ENCODE results near the gene A1BG. TPM values are rescaled to one million over a fixed set of nuclear protein-coding genes. Genes with fewer than 3 reads are reported as not detected.

A1BG gene
- total and polyA plus RNA-seq, 4 donors: 1.2 to 53.4 (median 18.6) TPM

GRCh38 chr19:58388175-58388526 is 34.9 kb upstream of the A1BG start:
- Histone ChIP-seq H3K4me1 (ENCODE audit: control insufficient read depth in 5 of 5, insufficient read depth in 5 of 5, low read length in 5 of 5) (peaks cover 0 to 23% (median 16%) of the 10 kb centered on the region in 5 donors), H3K27ac (ENCODE audit: low read depth in 1 of 2, low read length in 1 of 2) (no peak overlapping the region), H3K9me3 (ENCODE audit: control insufficient read depth in 4 of 4, insufficient read depth in 3 of 4, low read length in 3 of 4) (no peaks in the 10 kb centered on the region), H3K4me3 (peak overlapping the region; percentile 77), H3K9ac (ENCODE audit: insufficient read depth in 1 of 2, low read length in 2 of 2) (peak overlapping the region in 1 of 2 donors; percentile 80), H3K27me3 (ENCODE audit: control insufficient read depth in 3 of 3, insufficient read depth in 3 of 3, low read length in 2 of 3) (no peaks in the 10 kb centered on the region), H3K36me3 (ENCODE audit: control insufficient read depth in 4 of 4, insufficient read depth in 4 of 4, low read length in 4 of 4) (peaks cover 8 to 14% (median 11%) of the 10 kb centered on the region in 4 donors)
- no peak for ATAC-seq (ENCODE audit: insufficient read depth, low FRiP score)
- 88% methylated on average over 3 of the region's 3 CpGs for WGBS, 2 donors
- DNase-seq: no peak
- TF ChIP-seq CTCF (IDR thresholded peaks at IDR 0.05; ENCODE audit: control extremely low read depth, extremely low read depth): no peak

GRCh38 chr19:58387338-58388174 is 34.3 kb upstream of the A1BG start:
- Histone ChIP-seq H3K36me3 (ENCODE audit: control insufficient read depth in 4 of 4, insufficient read depth in 4 of 4, low read length in 4 of 4) (peaks cover 5 to 11% (median 7%) of the 10 kb centered on the region in 4 donors), H3K27ac (ENCODE audit: low read depth in 1 of 2, low read length in 1 of 2) (peak overlapping the region; percentile 64 to 82), H3K4me1 (ENCODE audit: control insufficient read depth in 5 of 5, insufficient read depth in 5 of 5, low read length in 5 of 5) (peaks cover 0 to 23% (median 16%) of the 10 kb centered on the region in 5 donors), H3K4me3 (peak overlapping the region; percentile 77), H3K27me3 (ENCODE audit: control insufficient read depth in 3 of 3, insufficient read depth in 3 of 3, low read length in 2 of 3) (no peaks in the 10 kb centered on the region), H3K9ac (ENCODE audit: insufficient read depth in 1 of 2, low read length in 2 of 2) (peak overlapping the region; percentile 49 to 80), H3K9me3 (ENCODE audit: control insufficient read depth in 4 of 4, insufficient read depth in 3 of 4, low read length in 3 of 4) (no peaks in the 10 kb centered on the region)
- no peak for TF ChIP-seq CTCF (IDR thresholded peaks at IDR 0.05; ENCODE audit: control extremely low read depth, extremely low read depth)
- ATAC-seq (ENCODE audit: insufficient read depth, low FRiP score): no peak
- 8 to 9% methylated on average over 39 of the region's 39 CpGs for WGBS, 2 donors
- no peak for DNase-seq

GRCh38 chr19:58386576-58387337 is 33.5 kb upstream of the A1BG start, which contains the start of gene RPS5:
Gene RPS5, plus strand, starts transcription at chr19:58387269. Its CDS starts 869 bp downstream, at chr19:58388138.
- peak within 1 kb of the TSS; percentile 77 for H3K4me3 ChIP-seq
- no peaks in the 10 kb centered on the region for H3K9me3 ChIP-seq (ENCODE audit: control insufficient read depth in 4 of 4, insufficient read depth in 3 of 4, low read length in 3 of 4)
- H3K36me3 ChIP-seq (ENCODE audit: control insufficient read depth in 4 of 4, insufficient read depth in 4 of 4, low read length in 4 of 4): peaks cover 3 to 8% (median 7%) of the 10 kb centered on the region in 4 donors
- peaks cover 0 to 25% (median 17%) of the 10 kb centered on the region in 5 donors for H3K4me1 ChIP-seq (ENCODE audit: control insufficient read depth in 5 of 5, insufficient read depth in 5 of 5, low read length in 5 of 5)
- H3K27me3 ChIP-seq (ENCODE audit: control insufficient read depth in 3 of 3, insufficient read depth in 3 of 3, low read length in 2 of 3): no peaks in the 10 kb centered on the region
- ATAC-seq (ENCODE audit: insufficient read depth, low FRiP score) (peak; percentile 92), DNase-seq (peak; percentile 97 to 100 (median 99))
- peak within 1 kb of the TSS; percentile 80 to 94 for H3K9ac ChIP-seq (ENCODE audit: insufficient read depth in 1 of 2, low read length in 2 of 2)
- 0 to 1% methylated on average over 57 to 64 of the region's 64 CpGs for WGBS, 2 donors
- H3K27ac ChIP-seq (ENCODE audit: low read depth in 1 of 2, low read length in 1 of 2): peak within 1 kb of the TSS; percentile 97 to 99
- TF ChIP-seq CTCF (IDR thresholded peaks at IDR 0.05; ENCODE audit: control extremely low read depth, extremely low read depth): no peak
